SK-N-SH treated with all-trans-retinoic acid at 6 μM for 48 hours (cell line): ENCODE data around the gene GZMM.
A peak's percentile ranks its signal among the peaks of the same experiment; 100 is the strongest.
"Not testable (repeated sequence)": the region's sequence is repeated elsewhere in the genome, so short reads cannot be mapped to it uniquely, and the experiment has no call there.

ENCODE experiments used
- ATAC-seq: fragments of 200-7000 bp; cut with Tn5 transposase; 3 replicates; pipeline ENCODE4 v1.9.1; 2020; ENCODE audit warnings: mild to moderate bottlenecking, moderate library complexity
- ARNTL ChIP-seq: fragments of 450-650 bp; formaldehyde crosslinking; IDR thresholded peaks from 2 replicates; pipeline ENCODE4 v1.5.0; 2020; ENCODE audit warnings: low read depth, mild to moderate bottlenecking, moderate library complexity, borderline replicate concordance
- BACH2 ChIP-seq: fragments of 250-450 bp; sonication (Bioruptor Pico); IDR thresholded peaks from 2 replicates; pipeline ENCODE4 v1.9.0; 2021; ENCODE audit warnings: mild to moderate bottlenecking, borderline replicate concordance
- CREB5 ChIP-seq: fragments of 250-450 bp; sonication (Bioruptor Pico); IDR thresholded peaks from 2 replicates; pipeline ENCODE4 v1.5.1; 2020; ENCODE audit warnings: low read depth, mild to moderate bottlenecking, moderate library complexity
- CSDC2 ChIP-seq: fragments of 250-450 bp; sonication (Bioruptor Pico); IDR thresholded peaks from 2 replicates; pipeline ENCODE4 v1.5.0; 2020; ENCODE audit warnings: mild to moderate bottlenecking, moderate library complexity
- ESRRG ChIP-seq: fragments of 250-450 bp; sonication (Bioruptor Pico); IDR thresholded peaks from 2 replicates; pipeline ENCODE4 v1.6.1; 2021; ENCODE audit warnings: mild to moderate bottlenecking
- OSR1 ChIP-seq: fragments of 250-450 bp; sonication (Bioruptor Pico); IDR thresholded peaks from 2 replicates; pipeline ENCODE4 v1.8.0; 2022; ENCODE audit warnings: moderate library complexity, mild to moderate bottlenecking, inconsistent platforms
- PATZ1 ChIP-seq: fragments of 250-450 bp; sonication (Bioruptor Pico); IDR thresholded peaks from 2 replicates; pipeline ENCODE4 v1.8.0; 2020; ENCODE audit warnings: mild to moderate bottlenecking, moderate library complexity, borderline replicate concordance
- POU6F1 ChIP-seq: fragments of 250-450 bp; sonication (Bioruptor Pico); IDR thresholded peaks from 2 replicates; pipeline ENCODE4 v1.8.0; 2021; ENCODE audit warnings: low read depth, mild to moderate bottlenecking, moderate library complexity, borderline replicate concordance
- PPARA ChIP-seq: fragments of 250-450 bp; sonication (Bioruptor Pico); IDR thresholded peaks from 2 replicates; pipeline ENCODE4 v1.5.0; 2020; ENCODE audit warnings: mild to moderate bottlenecking, borderline replicate concordance
- RARB ChIP-seq: fragments of 250-450 bp; sonication (Bioruptor Pico); IDR thresholded peaks from 2 replicates; pipeline ENCODE4 v1.8.0; 2021; ENCODE audit warnings: mild to moderate bottlenecking, moderate library complexity
- TOX ChIP-seq: fragments of 250-450 bp; sonication (Bioruptor Pico); IDR thresholded peaks from 2 replicates; pipeline ENCODE4 v1.8.0; 2021; ENCODE audit warnings: mild to moderate bottlenecking, moderate library complexity, borderline replicate concordance
- TSHZ2 ChIP-seq: fragments of 250-450 bp; sonication (Bioruptor Pico); IDR thresholded peaks from 2 replicates; pipeline ENCODE4 v1.5.0; 2020; ENCODE audit warnings: mild to moderate bottlenecking, moderate library complexity
- ZC3H10 ChIP-seq: fragments of 250-450 bp; sonication (Bioruptor Pico); IDR thresholded peaks from 2 replicates; pipeline ENCODE4 v1.5.1; 2021; ENCODE audit warnings: mild to moderate bottlenecking, moderate library complexity
- ZFP3 ChIP-seq: fragments of 250-450 bp; sonication (Bioruptor Pico); IDR thresholded peaks from 2 replicates; pipeline ENCODE4 v1.5.0; 2020; ENCODE audit warnings: mild to moderate bottlenecking, moderate library complexity
- ZNF70 ChIP-seq: fragments of 450-650 bp; formaldehyde crosslinking; IDR thresholded peaks from 2 replicates; pipeline ENCODE4 v1.5.0; 2020; ENCODE audit warnings: mild to moderate bottlenecking, moderate library complexity
- ZNF8 ChIP-seq: fragments of 450-650 bp; formaldehyde crosslinking; IDR thresholded peaks from 2 replicates; pipeline ENCODE4 v1.5.0; 2020; ENCODE audit warnings: mild to moderate bottlenecking, moderate library complexity

GZMM gene

GRCh38 chr19:584240-585001, 40.6 kb downstream of the GZMM start:
- no peak for TF ChIP-seq ARNTL
- TF ChIP-seq OSR1 (CRISPR knock-in tag) = no peak
- no peak for TF ChIP-seq BACH2
- TF ChIP-seq PATZ1 (CRISPR knock-in tag) = 0 out of 2 replicates have a peak, but pooled peaks have one; percentile 44
- TF ChIP-seq RARB (CRISPR knock-in tag) = no peak
- TF ChIP-seq CREB5 (CRISPR knock-in tag) = no peak
- TF ChIP-seq TSHZ2 (CRISPR knock-in tag) = no peak
- TF ChIP-seq CSDC2 (CRISPR knock-in tag) = no peak
- TF ChIP-seq, all 23 proteins: peak for 1
- ATAC-seq = peak; percentile 68

GRCh38 chr19:585146-585545, 41.3 kb downstream of the GZMM start:
- ATAC-seq = not testable (repeated sequence)

GRCh38 chr19:585551-586110, 41.8 kb downstream of the GZMM start:
- no peak for TF ChIP-seq ZC3H10 (CRISPR knock-in tag)
- no peak for TF ChIP-seq ZFP3 (CRISPR knock-in tag)
- no peak for TF ChIP-seq ZNF70 (CRISPR knock-in tag)
- no peak for TF ChIP-seq CSDC2 (CRISPR knock-in tag)
- TF ChIP-seq TOX = no peak
- no peak for TF ChIP-seq BACH2
- TF ChIP-seq POU6F1 (CRISPR knock-in tag) = no peak
- TF ChIP-seq PPARA (CRISPR knock-in tag) = no peak
- no peak for TF ChIP-seq PATZ1 (CRISPR knock-in tag)
- TF ChIP-seq ESRRG (CRISPR knock-in tag) = no peak
- no peak for TF ChIP-seq ZNF8 (CRISPR knock-in tag)
- no peak for ATAC-seq

GRCh38 chr19:588093-588740, 44.4 kb downstream of the GZMM start:
- no peak for TF ChIP-seq RARB (CRISPR knock-in tag)
- TF ChIP-seq ZC3H10 (CRISPR knock-in tag) = no peak
- no peak for TF ChIP-seq BACH2
- no peak for TF ChIP-seq CSDC2 (CRISPR knock-in tag)
- no peak for TF ChIP-seq PATZ1 (CRISPR knock-in tag)
- TF ChIP-seq ZNF70 (CRISPR knock-in tag) = no peak
- peak; percentile 75 for ATAC-seq
